HG03571 (cell line): ENCODE results near the gene GPR33.
"Not testable (repeated sequence)": the region's sequence is repeated elsewhere in the genome, so short reads cannot be mapped to it uniquely, and the experiment has no call there.

Source experiments
- ATAC-seq: cut with Tn5 transposase; IDR thresholded peaks from one replicate; pipeline ENCODE4 v1.9.1; 2021; ENCODE audit not compliant: unreplicated experiment

GPR33 gene

GRCh38 chr14:31487886-31488285 is at the start of gene GPR33:
Gene GPR33, minus strand, starts transcription at chr14:31488039. Its CDS starts 4,074 bp downstream, at chr14:31483965.
- no peak for ATAC-seq

- no peak for ATAC-seq
These were observed 48.5 kb upstream of the GPR33 start for GRCh38 chr14:31536201-31536960.

- ATAC-seq: no peak
These were observed 42.3 kb upstream of the GPR33 start for GRCh38 chr14:31530136-31530535.

GRCh38 chr14:31529053-31529452 is 41.2 kb upstream of the GPR33 start:
- no peak for ATAC-seq

GRCh38 chr14:31527546-31527945 is 39.7 kb upstream of the GPR33 start:
- ATAC-seq: no peak

GRCh38 chr14:31527087-31527486 is 39.2 kb upstream of the GPR33 start:
- ATAC-seq: no peak

- no peak for ATAC-seq
These were observed 23.0 kb upstream of the GPR33 start for GRCh38 chr14:31510855-31511254.

GRCh38 chr14:31510222-31510621 is 22.4 kb upstream of the GPR33 start:
- ATAC-seq: no peak

- no peak for ATAC-seq
These were observed 20.3 kb upstream of the GPR33 start for GRCh38 chr14:31508135-31508534.

GRCh38 chr14:31505411-31505810 is 17.6 kb upstream of the GPR33 start:
- no peak for ATAC-seq

- no peak for ATAC-seq
These were observed 14.0 kb upstream of the GPR33 start for GRCh38 chr14:31501870-31502269.

- no peak for ATAC-seq
These were observed 5.1 kb upstream of the GPR33 start for GRCh38 chr14:31492759-31493498.

- no peak for ATAC-seq
These were observed 1.9 kb upstream of the GPR33 start for GRCh38 chr14:31489691-31490090.

- no peak for ATAC-seq
These were observed 1.1 kb downstream of the GPR33 start for GRCh38 chr14:31486764-31487163.

GRCh38 chr14:31484754-31485153 is 3.1 kb downstream of the GPR33 start:
- ATAC-seq: no peak

- ATAC-seq: no peak
These were observed 7.7 kb downstream of the GPR33 start for GRCh38 chr14:31480156-31480555.

GRCh38 chr14:31479027-31479426 is 8.8 kb downstream of the GPR33 start:
- no peak for ATAC-seq

GRCh38 chr14:31477248-31477647 is 10.6 kb downstream of the GPR33 start:
- ATAC-seq: no peak

- no peak for ATAC-seq
These were observed 11.5 kb downstream of the GPR33 start for GRCh38 chr14:31476131-31476866.

GRCh38 chr14:31466554-31466953 is 21.3 kb downstream of the GPR33 start:
- no peak for ATAC-seq

- ATAC-seq: no peak
These were observed 22.7 kb downstream of the GPR33 start for GRCh38 chr14:31465111-31465510.

GRCh38 chr14:31462450-31462849 is 25.4 kb downstream of the GPR33 start:
- not testable (repeated sequence) for ATAC-seq
